ENCODE measurements around the gene ZNF674.
"Not testable (repeated sequence)": the region's sequence is repeated elsewhere in the genome, so short reads cannot be mapped to it uniquely, and the experiment has no call there.

Gene ZNF674

DNA sequence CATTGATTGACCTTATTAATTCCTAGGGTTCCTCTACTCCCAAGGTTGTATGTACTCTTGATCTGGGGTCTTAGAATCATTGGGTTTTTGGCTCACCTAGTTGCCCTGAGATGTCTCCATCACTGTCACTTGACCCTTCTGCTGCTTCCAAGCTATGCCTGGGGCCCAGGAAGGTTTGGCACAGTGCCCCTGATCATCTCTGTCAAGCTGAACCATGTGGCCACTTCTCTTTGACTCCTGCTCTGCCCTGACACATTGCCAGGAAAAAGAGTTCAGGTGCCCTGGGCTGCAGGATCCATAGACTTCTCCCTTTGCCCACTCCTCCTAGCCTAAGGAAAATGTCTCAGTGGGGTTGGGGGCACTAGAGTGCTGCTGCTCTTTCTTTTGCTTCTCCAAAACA lies 24.4 kb upstream of the ZNF674 start:
- no peak for DNase-seq (ENCODE audit: low read depth)

DNA sequence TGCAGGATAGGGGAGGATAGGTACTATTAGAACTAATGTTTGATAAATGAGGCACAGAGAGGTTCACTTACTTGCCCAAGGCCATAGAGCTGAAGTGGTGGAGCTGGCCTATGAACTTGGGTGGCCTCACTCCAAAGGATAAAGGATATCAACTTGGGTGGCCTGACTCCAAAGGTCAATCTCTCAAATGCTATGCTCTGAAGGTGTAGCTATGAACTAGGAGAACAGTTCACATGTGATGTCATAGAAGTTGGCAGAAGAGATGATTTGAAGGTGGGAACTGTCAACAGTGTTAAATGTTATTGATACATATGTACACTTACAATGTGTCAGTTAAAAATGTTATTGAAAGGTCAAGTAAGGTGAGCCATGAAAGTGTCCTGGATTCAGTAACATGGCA lies 22.2 kb upstream of the ZNF674 start:
- no peak for DNase-seq (ENCODE audit: low read depth)

DNA sequence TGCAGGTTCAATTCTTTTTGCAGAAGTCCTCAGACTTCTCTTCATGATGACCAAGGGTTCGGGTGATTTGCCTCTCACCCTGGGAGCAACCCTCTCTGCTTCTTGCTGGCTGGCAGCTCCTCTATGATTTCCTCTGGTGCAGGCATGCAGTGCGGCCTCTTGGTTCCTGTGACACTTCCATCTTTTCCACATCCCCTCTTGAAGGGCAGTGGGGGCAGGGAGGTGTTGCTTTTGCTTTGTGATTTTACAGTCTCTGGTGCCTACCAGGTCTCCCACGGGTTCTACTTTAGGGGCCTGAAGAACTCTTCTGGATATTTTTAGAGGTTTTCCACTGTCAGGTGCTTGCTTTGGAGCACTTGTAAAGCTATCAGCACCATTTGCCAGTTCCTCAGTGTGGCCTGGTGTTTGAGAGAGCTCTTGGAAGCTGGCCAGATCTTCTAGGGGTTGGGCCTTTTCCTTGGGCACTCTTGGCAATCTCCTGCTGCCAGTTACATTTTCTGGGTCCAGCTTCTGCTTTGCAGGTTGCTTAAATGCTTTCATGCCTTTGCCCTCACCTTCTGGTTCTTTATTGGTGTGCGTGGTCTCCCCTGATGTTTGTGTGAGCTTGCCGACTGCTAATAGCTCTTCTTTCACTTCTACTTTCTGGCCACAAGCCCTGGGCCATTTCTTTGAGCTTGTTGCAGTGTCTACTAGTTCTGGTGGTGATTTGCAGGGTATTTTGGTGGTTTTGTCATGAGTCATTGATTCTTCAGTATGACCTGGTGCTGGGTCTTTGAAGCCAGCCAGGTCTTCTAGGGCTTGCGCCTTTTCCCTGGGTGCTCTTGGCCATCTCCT lies 16.8 kb upstream of the ZNF674 start:
- DNase-seq (ENCODE audit: low read depth), result no peak

- DNase-seq (ENCODE audit: low read depth), result no peak
Observed at GRCh38 chrX:46559062-46559461, 13.8 kb upstream of the ZNF674 start.

- no peak for DNase-seq (ENCODE audit: low read depth)
Observed at GRCh38 chrX:46554942-46555341, 9.7 kb upstream of the ZNF674 start.

- DNase-seq (ENCODE audit: low read depth), result no peak
Observed at GRCh38 chrX:46553935-46554334, 8.7 kb upstream of the ZNF674 start.

DNA sequence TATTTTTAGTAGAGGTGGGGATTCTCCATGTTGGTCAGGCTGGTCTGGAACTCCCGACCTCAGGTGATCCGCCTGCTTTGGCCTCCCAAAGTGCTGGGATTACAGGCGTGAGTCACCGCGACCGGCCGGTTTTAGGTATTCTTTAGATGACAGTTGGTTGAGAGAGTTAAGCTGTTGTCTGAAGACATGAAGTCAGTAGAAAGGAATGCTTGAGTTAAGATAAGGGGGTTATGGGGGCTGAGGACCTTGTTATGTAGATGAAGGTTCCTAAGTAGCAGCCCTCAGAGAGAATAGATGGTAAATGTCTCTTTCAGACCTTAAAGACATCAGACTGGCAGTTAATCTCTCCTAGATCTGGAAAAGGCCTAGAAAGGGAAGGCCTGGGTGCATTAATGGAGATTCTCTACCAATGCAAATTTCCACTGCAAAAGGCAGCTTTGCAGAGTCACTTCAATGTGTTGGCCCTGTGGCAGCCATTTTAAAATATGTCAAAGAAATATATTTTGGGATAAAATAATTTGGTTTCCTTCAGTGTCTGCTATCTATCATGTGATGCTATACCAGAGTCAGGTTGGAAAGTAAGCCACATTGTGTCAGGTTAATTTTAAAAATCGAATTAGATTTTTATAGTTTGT lies 6.4 kb upstream of the ZNF674 start:
- DNase-seq (ENCODE audit: low read depth), result no peak

DNA sequence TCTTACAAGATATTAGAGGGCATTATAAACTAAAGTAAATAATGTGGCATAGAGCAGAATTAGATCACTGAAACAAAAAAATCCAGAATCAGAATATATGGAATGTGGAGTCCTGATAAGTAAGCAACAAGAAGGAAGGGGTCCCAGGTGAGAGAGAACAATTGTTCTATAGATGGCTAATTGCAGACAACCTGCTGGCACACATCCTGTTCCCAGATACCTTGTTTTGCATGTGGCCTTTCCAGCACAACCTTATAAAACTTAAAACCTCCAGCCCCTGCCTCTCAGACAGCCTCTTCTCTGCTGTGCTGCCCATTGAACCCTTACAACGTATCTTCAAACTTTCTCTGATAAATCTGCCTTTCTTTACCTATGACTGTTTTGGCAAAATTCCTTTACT lies 4.7 kb upstream of the ZNF674 start:
- no peak for DNase-seq (ENCODE audit: low read depth)

- no peak for DNase-seq (ENCODE audit: low read depth)
Observed at GRCh38 chrX:46547857-46548256, 2.6 kb upstream of the ZNF674 start.

GRCh38 chrX:46544527-46544926 lies 694 bp downstream of the ZNF674 start:
- DNase-seq (ENCODE audit: low read depth), result not testable (repeated sequence)

GRCh38 chrX:46543441-46543840 lies 1.8 kb downstream of the ZNF674 start:
- no peak for DNase-seq (ENCODE audit: low read depth)

DNA sequence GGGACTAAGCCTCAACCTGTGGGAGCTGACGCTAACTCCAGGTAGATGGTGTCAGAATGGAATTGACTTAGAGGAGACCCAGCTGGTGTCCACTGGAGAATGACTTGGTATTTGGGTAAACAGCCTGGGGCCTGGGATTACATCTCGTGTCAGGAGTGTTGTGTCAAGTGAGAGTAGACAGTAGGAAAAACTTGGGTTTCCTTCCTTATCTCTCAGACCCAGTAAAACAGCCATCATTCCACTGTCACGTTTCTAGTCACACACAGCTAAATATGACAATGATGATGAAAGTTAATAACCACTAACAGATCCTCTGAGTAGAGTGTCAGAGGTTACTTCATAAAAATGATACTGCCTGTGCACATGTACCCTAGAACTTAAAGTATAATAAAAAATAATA lies 13.8 kb downstream of the ZNF674 start:
- DNase-seq (ENCODE audit: low read depth), result no peak

DNA sequence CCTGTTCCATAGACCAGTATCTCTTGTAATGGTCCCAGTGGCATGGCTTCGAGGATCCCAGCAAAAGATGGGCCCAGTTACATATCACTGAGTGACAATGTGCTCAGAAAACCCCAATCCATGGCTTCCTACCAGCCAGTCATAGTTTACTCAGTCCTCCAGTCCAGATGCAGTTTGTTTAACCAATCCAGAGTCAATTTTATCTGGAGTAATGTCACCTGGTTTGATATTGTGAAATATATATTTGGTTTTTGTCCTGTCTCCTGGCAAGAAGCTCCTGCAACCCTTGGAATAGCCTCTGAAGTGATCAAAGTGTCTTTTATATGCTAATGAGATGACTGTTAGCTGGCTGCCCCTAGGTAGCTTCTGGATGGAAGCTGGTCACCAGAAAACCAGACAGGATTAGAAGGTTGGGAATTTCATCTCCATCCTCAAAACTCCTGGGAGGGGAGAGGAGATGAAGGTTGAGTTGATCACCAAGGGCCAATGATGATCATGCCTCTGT lies 14.8 kb downstream of the ZNF674 start:
- not testable (repeated sequence) for DNase-seq (ENCODE audit: low read depth)

DNA sequence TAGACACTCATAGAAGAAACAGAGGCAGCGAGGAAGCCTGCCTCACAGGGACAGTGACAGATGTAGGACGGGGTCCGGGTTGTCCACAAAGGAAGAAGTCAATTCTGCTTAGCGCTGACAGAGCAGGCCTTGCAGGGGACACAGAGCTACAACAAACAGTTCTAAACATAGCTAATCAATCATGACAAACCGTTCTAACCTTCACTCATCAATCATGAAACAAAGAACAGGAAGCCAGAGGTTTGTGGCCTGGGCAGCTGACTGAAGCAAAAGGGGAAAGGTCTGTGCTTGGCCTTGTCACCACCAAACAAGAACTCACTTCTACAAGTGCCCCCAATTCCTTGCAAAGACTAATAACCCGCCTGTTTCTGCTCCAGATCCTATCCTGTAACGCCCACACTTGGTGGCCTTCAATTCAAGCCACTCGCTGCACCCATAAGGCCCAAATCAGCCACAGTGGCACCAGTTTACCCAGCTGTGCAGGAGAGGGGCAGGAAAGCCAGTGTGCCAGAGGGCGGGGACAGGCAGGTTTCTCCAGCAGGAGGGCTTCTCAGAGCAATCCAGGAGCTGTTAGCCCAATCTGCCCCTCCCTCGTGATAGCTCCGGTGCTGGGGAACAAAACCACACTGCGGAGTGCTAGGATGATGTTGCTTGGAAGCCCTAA lies 15.3 kb downstream of the ZNF674 start:
- DNase-seq (ENCODE audit: low read depth), result not testable (repeated sequence)

DNA sequence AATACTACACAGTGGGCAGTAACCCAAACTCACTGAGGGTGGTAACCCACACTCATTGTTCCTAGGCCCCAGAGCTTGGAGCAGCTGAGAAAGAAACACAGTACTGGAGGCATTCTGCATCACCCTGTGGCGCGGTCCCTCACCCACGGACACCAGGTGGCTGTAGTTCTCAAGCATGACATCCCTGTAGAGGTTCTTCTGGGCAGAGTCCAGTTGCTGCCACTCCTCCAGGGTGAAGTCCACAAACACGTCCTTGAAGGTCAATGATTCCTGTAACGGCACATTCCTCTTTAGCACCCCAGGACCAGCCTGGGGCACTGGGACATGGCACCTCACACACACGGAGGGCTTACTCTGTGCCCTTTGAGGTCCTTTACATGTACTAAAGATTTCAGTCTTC lies 16.6 kb downstream of the ZNF674 start:
- DNase-seq (ENCODE audit: low read depth), result not testable (repeated sequence)

- no peak for DNase-seq (ENCODE audit: low read depth)
Observed at GRCh38 chrX:46506076-46506475, 39.1 kb downstream of the ZNF674 start.

- no peak for DNase-seq (ENCODE audit: low read depth)
Observed at GRCh38 chrX:46502848-46503247, 42.4 kb downstream of the ZNF674 start.

GRCh38 chrX:46500054-46500453 lies 45.2 kb downstream of the ZNF674 start:
- DNase-seq (ENCODE audit: low read depth), result no peak

- no peak for DNase-seq (ENCODE audit: low read depth)
Observed at GRCh38 chrX:46488712-46489111, 56.5 kb downstream of the ZNF674 start.

- DNase-seq (ENCODE audit: low read depth), result no peak
Observed at GRCh38 chrX:46485897-46486296, 59.3 kb downstream of the ZNF674 start.

GRCh38 chrX:46478634-46479033 lies 66.6 kb downstream of the ZNF674 start:
- not testable (repeated sequence) for DNase-seq (ENCODE audit: low read depth)

DNA sequence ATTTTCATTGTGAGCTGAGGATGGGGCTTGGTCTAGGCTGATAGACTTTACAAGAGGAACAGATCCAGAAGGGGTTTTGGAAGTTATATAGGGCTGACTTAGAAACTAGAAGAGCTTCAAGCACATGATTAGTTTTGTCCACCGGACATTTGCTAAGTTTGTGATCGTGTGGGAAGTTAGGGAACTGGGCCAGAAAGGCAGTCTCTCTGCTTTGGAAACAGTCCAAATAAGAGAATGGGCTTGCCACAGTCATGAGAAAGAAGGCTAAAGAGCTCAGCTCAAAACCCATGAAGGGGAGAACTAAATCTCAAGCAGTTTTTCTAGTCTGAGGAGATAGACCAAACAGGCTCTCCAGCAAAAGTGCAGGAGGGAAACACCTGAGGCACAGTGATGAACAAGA lies 67.8 kb downstream of the ZNF674 start:
- DNase-seq (ENCODE audit: low read depth), result no peak

- no peak for DNase-seq (ENCODE audit: low read depth)
Observed at GRCh38 chrX:46465203-46465602, 80.0 kb downstream of the ZNF674 start.

Measured in stimulated activated CD8-positive, alpha-beta memory T cell treated with anti-CD3 and anti-CD28 coated beads, Interleukin-15, amount 100 ng/mL, for 24 hours (primary cell).